CD4-positive, alpha-beta T cell treated with Interleukin-4 for 4 hours (primary cell): ENCODE data around the gene PHF10.
"Not testable (repeated sequence)": the region's sequence is repeated elsewhere in the genome, so short reads cannot be mapped to it uniquely, and the experiment has no call there.

Source experiments
- DNase-seq: peaks from one replicate; pipeline ENCODE4 v3.0.0-alpha.2; 2020

Gene PHF10

DNA sequence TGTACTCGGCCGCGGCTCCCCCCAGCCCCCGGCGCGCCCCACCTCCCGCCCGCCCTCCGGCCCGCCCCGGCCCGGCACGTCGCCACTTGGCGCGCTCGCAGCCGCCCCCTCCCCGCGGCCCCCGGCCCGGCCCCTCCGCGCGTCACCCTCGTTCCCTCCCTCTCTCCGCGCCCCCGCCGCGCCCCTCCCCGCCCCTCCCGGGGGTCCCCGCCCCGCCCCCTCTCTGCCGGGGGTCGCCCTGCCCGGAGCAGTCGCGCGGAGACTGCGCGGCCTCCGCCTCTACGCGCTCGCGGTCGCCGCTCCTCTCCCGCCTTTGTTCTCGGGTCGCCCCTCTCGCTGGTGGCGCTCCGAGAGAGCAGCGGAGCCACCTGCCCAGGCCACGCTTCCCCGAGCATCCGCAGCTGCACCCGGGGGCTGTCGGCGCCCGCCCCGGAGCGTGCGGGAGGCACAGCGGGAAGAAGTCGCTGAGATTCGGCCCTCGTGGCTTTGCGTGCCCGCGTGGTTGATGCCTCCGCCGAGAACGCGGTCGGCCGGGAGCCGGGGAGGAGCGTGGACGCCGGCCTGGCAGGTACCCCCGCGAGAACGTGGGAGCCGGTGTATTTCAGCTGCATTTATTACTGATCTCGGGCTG, at the start of gene PHF10:
PHF10 (minus strand) TSS at position 7 of the 631 bp plus-strand sequence. CDS start 569 bp downstream, outside the sequence.
- DNase-seq = peak; percentile 61

DNA sequence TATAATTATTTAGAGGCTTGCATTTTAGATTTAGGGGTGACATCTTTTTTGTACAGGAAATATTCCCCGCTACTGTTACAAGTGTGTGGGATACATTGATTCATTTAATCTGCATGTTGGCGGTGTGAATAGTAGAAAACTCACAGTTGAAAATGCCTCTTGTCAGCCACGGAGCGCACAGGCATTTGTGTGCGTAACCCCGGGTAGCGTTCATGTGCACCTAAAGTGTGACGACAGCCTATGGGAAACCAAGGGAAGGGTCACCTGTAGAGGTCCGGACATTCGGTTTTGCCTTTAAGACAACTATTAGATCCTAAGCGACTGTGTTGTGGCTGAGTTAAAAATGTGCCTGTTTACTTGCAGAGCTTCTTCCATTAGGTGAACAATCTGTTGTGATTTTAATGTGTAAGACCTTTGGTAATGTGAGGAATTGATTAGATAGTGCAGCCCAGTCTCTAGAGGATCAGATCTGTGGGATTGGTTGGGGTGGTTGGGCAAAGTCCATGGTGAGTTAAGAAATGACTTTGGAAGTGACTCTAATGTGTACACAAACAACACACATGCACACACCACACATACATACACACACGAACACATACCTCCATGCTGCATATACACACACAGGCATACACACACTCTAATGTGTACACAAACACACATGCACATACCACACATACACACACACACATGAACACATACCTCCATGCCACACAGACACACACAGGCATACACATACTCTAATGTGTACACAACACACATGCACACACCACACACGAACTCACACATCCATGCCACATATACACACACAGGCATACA, 42.8 kb upstream of the PHF10 start:
- no peak for DNase-seq

DNA sequence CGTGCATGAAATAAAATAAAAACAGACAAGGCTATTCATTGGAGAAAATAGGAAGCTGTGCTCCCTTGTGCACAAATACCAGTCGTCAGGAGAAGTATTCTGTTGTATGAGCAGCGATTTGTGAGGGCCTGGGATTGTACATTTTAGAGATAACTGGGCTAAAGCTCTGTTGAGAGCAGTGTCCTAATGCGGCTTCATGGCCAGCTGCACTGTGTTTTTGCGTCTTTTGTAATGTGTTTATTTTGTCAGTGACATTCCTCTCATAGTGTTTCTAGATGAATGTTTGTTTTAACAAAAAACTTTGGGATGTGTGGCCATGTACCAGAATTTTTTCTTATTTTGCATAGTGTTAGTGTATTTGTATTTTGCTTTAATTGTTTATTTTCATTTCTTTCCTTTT, 41.9 kb upstream of the PHF10 start:
- no peak for DNase-seq

- not testable (repeated sequence) for DNase-seq
These were observed 41.5 kb upstream of the PHF10 start for GRCh38 chr6:169765789-169766188.

GRCh38 chr6:169763881-169764280, 39.6 kb upstream of the PHF10 start:
- DNase-seq = no peak

GRCh38 chr6:169763308-169763707, 39.0 kb upstream of the PHF10 start:
- DNase-seq = no peak

DNA sequence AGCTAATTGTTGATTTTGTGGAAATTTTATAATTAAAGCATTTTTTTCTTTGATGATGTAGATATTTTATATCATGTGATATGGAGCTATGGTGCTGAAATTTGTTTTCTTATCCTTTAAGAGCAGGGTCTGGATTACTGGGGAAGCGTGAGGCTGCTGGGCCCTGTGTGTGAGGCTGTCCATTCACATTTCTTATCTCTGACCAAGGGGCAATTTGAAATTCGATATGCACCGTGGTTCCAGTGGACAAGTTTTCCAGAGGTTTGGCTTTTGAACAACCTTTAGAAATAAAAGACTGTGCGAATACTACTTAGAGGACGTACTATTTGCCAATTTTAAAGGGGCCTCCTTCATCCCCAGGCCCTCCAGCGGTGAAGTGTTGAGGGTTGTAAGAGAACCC, 30.9 kb upstream of the PHF10 start:
- no peak for DNase-seq

DNA sequence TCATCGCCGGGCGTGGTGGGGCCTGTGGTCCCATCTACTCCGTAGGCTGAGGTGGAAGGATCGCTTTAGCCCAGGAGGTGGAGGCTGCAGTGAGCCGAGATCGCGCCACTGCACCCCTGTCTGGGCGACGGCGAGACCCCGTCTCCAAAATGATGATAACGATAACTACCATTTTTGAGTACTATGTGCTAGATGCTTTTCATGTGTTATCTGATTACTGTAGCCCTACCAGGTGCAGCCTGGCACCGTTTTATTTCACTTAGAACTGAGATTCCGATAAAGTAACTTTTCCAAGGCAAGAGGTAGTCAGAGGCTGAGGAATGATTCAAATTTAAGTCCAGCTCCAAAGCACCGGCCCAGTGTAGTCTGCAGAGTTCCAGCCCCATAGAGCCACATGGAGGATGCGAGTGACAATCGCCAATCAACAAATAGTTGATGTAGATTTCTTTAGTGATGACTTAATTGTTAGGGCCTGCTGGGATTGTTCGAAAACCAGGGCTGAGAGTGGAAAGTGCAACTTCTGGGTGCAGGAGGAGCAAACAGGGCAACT, 27.8 kb upstream of the PHF10 start:
- peak; percentile 31 for DNase-seq

DNA sequence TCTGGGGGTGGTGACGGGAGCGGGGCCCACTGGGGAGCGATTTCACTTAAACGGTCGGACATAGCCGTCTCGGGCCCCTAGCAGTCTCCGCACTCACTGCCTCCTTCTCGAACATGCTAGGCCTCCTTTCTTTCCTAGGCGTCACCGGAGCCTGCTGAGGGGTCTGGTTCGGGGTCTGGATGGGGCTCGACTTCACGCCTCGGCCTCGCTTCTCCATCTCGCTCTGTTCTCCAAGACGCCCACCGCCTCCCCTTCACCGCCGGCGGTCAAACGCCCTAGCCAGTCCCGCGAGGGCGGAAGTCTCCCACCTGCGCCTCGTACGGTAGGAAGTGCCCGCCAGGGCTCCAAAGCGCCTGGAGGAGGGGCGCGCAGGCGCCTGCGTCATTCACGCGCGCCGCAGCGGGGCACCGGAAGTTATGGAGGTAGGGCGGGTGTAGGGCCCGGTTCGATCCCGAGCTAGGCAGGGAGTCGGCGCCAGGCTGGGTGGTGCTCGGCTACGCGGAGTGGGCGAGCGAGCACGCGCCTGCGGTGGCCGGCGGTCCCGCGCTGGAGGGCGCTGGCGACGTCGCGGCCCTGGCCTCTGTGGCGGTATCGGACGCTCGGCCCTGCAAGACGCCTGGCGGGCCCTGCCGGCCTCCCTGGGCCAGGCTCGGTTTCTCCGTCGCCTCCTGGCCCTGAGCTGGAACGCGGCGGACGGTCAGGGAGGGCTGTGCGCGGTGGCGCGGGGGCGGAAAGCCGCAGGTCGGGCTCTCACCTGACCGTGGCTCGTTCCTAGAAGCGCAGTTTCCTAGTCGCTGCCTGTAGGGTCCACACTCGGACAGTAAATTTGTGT, 27.2 kb upstream of the PHF10 start, which contains the start of the genes DYNLT2 and ERMARD:
DYNLT2 (minus strand) TSS at position 331 of the 832 bp plus-strand sequence; CDS start at position 217, 114 bp downstream.
ERMARD (plus strand) TSS at position 381 of the 832 bp plus-strand sequence; CDS start at position 417, 36 bp downstream.
- peak; percentile 92 for DNase-seq

DNA sequence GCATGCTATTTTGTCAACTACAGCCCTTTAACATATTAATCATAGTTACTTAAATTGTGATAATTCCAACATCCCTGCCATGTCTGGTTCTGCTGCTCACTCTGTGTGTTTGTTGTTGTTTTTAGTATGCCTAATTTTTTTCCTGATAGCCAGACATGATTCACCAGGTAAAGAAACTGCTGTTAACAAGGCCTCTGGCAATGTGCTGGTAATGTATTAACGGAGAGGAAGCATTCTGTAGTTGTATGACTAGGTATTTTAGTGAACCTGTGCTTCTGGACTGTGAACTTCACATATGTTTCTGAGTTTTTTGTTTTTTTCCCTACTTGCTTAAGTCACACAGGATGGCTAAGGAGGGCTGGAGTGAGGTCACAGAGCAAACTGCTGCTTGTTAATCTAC, 22.3 kb upstream of the PHF10 start:
- no peak for DNase-seq

- DNase-seq = no peak
These were observed 21.1 kb upstream of the PHF10 start for GRCh38 chr6:169745405-169745804.

- DNase-seq = no peak
These were observed 17.0 kb upstream of the PHF10 start for GRCh38 chr6:169741344-169741743.

GRCh38 chr6:169738976-169739529, 14.8 kb upstream of the PHF10 start:
- no peak for DNase-seq

GRCh38 chr6:169738204-169738975, 14.1 kb upstream of the PHF10 start:
- DNase-seq = no peak

GRCh38 chr6:169729961-169730360, 5.7 kb upstream of the PHF10 start:
- no peak for DNase-seq

- DNase-seq = no peak
These were observed 2.7 kb upstream of the PHF10 start for GRCh38 chr6:169726963-169727362.

DNA sequence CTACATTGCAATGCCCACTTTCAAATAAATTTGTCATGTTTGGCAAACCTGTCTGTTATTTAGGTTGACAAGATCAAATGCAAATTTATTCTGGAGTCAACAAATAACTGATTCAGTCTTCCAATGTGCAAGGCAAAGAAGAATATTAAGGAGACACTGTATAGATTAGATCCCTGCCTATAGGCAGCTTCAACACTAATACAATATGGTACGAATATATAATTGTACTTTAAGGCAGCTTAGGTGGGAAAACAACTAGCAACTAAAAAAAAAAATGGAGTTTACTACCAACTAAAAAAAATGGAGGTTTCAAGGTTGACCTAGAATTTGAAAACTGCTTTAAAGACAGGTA, 1.7 kb upstream of the PHF10 start:
- DNase-seq = no peak

DNA sequence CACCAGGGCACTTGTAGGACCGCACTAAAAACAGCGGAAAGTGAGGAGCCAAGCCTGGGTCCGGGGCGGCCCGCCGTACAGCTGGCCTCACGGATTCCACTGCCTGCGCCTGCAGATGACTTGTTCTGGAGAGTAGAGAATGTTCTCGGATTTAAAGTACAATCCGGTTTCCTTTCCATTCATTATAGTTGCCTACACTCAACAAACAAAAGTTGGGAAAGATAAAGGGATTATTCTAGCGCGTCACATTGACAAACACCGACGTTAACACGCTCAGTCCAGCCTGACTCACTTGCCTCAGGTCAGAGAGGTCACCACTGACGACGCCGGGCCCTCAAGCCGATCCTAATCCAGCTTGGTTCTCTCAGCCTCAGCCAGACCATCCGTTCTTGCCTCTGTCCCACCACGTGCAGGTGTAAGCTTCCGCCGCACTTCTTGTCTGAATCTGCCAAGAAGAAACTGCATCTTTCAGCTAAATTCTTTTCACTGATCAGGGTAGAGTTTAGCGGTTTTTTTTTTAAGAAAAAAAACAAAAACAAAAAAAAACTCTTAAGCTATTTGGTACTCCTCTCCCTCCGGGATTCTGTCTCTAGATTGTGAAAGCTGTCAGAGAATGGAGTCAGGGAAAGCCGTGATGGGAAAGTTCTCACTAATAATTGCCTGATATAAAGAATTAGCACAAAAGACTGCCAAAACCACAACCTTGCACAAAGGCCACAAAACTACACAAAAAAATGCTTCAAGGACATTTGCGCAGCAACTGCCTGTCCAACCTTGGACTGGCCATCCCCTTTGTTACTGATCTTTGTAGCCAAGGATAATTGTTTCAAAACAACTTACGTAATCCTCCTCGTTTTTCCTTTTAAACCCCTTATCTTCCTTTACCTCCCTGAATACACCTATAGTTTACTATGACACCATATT, 1.1 kb upstream of the PHF10 start:
- DNase-seq = no peak

DNA sequence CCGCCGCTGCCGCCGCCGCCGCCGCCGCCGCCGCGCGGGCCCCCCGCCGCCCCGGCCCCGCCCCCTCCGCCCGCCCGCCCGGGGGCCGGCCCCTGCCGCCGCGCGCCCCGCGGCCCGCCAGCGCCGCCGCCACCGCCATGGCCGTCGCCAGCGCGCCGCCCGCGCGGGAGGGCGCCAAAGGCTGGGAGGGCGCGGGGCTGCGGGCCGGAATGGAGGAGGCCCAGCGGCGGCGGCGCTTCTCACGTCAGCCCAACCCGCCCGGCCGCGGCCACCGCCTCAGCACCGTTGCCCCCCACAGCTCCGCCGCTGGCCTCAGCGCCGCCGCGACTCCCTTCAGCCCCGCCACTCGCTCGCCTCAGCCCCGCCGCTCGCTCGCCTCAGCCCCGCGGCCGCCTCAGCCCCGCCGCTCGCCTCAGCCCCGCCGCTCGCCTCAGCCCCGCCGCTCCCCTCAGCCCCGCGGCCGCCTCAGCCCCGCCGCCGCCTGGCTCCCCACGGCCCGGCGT, 258 bp downstream of the PHF10 start:
- DNase-seq = peak; percentile 14

- DNase-seq = peak; percentile 61
These were observed 945 bp downstream of the PHF10 start for GRCh38 chr6:169723200-169723909.
